RWPE1 (cell line): ENCODE data around the gene FNIP2.
A peak's percentile ranks its signal among the peaks of the same experiment; 100 is the strongest.
"Not testable (repeated sequence)": the region's sequence is repeated elsewhere in the genome, so short reads cannot be mapped to it uniquely, and the experiment has no call there.

ENCODE experiments used
- CTCF ChIA-PET: fragments of 350-600 bp; sonication (Branson Sonifier 250); formaldehyde crosslinking; extraction: SDS; loops from one replicate; lab custom pipeline; 2021; lab: Yijun Ruan, JAX
- POLR2A ChIA-PET: fragments of 400-600 bp; formaldehyde crosslinking; extraction: SDS; loops from one replicate; lab custom pipeline; 2020; ENCODE audit warnings: antibody characterized with exemption; ENCODE audit not compliant: low non-redundant PET; lab: Yijun Ruan, JAX
- DNase-seq: peaks from one replicate; pipeline ENCODE4 v3.0.0; 2012; ENCODE audit warnings: low spot score
- H3K27ac ChIP-seq: fragments of 450-650 bp; 2 replicates; pipeline ENCODE4 v1.5.1; 2017
- CTCF ChIP-seq: fragments of 450-650 bp; conservative IDR thresholded peaks from 2 replicates; pipeline ENCODE4 v1.5.1; 2017; ENCODE audit warnings: low read depth, mild to moderate bottlenecking

Gene FNIP2

GRCh38 chr4:158870626-158871334, 102.0 kb downstream of the FNIP2 start:
- CTCF ChIA-PET: interaction anchor here (0.6 kb wide), 2 partner anchors 332 to 344 kb away, joined by 4 to 9 read pairs; no protein-coding TSS in a partner anchor
- POLR2A ChIA-PET: no interaction called here
- DNase-seq: no peak
- TF ChIP-seq CTCF: no peak
- no peak overlapping the region for H3K27ac ChIP-seq

DNA sequence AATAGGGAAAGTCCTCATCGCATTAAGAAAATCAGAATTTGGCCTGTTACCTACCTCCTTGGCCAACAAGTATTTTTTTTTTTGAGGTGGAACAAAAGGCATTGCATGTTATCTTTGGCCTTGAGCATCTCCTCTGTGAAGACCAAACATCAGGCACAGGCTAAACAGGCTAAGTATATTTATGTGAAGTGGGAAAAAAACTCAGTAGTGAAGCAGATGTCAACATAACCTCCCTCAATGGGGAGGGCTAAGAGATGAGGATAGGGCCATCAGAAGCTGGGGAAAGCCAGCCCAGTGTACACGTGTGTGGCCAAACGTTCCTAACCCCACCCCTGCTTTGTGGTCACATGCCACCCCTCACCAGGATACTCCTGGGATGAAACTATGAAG, 102.5 kb downstream of the FNIP2 start:
- POLR2A ChIA-PET: no interaction called here
- no peak for DNase-seq
- no peak for TF ChIP-seq CTCF
- CTCF ChIA-PET: no interaction called here
- no peak overlapping the region for H3K27ac ChIP-seq

GRCh38 chr4:158873795-158874401, 105.1 kb downstream of the FNIP2 start:
- no peak for TF ChIP-seq CTCF
- DNase-seq: peak; percentile 60
- ChIA-PET CTCF (interaction anchor here (0.7 kb wide), 1 partner anchor 288 kb away, joined by 3 read pairs; no protein-coding TSS in a partner anchor), POLR2A (no interaction called here)
- no peak overlapping the region for H3K27ac ChIP-seq

DNA sequence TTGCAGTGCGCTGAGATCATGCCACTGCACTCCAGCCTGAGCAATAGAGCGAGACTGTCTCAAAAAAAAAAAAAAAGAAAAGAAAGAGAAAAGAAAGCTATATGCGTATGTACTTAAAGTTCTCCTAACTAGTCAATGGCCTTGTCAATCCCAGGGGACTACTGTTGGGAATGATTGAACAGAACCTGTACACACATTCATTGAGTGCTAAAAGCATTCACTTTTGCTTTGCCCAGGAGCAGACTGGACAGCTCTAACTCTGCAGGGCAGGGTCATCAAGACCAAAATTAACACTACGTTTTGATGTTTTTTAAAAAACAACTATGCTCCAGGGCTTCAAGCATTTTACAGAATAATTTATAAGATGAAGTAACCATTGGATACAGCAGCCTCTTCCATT, 106.2 kb downstream of the FNIP2 start:
- ChIA-PET CTCF (no interaction called here), POLR2A (interaction anchor here (0.6 kb wide), 2 partner anchors 420 to 462 kb away, joined by 3 to 4 read pairs; no protein-coding TSS in a partner anchor)
- TF ChIP-seq CTCF: no peak
- no peak for DNase-seq
- H3K27ac ChIP-seq: no peak overlapping the region

DNA sequence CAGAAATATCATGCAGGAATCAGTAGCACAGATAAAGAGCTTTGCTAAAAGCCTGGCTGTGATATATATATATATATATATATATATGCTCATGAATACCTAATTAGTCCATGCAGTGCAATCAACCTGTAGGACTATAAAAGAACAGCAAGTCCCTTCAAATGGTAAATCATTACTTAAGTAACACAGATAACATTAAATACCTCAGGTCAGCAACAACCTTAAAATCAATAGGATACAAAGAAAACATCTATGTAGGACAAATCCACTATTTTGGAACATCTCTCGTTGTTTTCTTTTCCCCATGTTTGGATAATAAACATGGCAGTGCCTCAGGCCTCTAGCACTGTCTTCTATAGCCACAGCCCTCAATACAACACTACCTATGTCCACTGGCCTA, 106.6 kb downstream of the FNIP2 start:
- no peak for DNase-seq
- TF ChIP-seq CTCF: no peak
- POLR2A ChIA-PET: interaction anchor here (0.6 kb wide), 1 partner anchor 462 kb away, joined by 4 read pairs; no protein-coding TSS in a partner anchor
- CTCF ChIA-PET: no interaction called here
- H3K27ac ChIP-seq: no peak overlapping the region

DNA sequence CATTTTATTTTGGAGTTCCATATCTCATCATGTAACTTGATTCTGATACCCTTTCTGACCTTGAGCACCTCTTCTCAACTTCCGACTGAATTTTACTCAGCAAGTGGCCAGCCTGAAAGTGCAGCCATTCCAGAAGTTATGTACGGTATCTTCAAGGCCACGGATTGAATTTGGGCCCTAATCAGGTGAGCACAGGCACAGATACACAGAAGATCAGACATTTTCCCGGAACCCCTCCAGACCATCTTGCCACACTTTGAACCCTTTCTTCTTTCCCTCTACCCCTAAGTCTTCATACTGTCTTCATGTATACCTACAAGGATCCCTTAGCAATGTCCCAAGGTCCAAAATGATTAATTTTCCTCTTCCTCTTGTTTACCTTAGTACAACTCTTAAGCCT, 108.2 kb downstream of the FNIP2 start:
- ChIA-PET POLR2A (no interaction called here), CTCF (no interaction called here)
- H3K27ac ChIP-seq: no peak overlapping the region
- no peak for TF ChIP-seq CTCF
- DNase-seq: no peak

DNA sequence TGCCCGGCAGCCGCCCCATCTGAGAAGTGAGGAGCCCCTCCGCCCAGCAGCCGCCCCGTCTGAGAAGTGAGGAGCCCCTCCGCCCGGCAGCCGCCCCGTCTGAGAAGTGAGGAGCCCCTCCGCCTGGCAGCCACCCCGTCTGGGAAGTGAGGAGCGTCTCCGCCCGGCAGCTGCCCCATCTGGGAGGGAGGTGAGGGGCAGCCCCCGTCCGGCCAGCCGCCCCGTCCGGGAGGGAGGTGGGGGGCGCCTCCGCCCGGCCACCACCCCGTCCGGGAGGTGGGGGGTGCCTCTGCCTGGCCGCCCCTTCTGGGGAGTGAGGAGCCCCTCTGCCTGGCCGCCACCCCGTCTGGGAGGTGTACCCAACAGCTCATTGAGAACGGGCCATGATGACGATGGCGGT, 113.3 kb downstream of the FNIP2 start:
- H3K27ac ChIP-seq, POLR2A ChIA-PET, DNase-seq, CTCF ChIA-PET: not testable (repeated sequence)
